SK-N-SH treated with all-trans-retinoic acid at 6 μM for 48 hours (cell line): ENCODE results near the gene PCDHGB5.

Experiments used
- ATAC-seq: fragments of 200-7000 bp; cut with Tn5 transposase; 3 replicates; pipeline ENCODE4 v1.9.1; 2020; ENCODE audit warnings: mild to moderate bottlenecking, moderate library complexity
- ARNTL ChIP-seq: fragments of 450-650 bp; formaldehyde crosslinking; IDR thresholded peaks from 2 replicates; pipeline ENCODE4 v1.5.0; 2020; ENCODE audit warnings: low read depth, mild to moderate bottlenecking, moderate library complexity, borderline replicate concordance
- BACH2 ChIP-seq: fragments of 250-450 bp; sonication (Bioruptor Pico); IDR thresholded peaks from 2 replicates; pipeline ENCODE4 v1.9.0; 2021; ENCODE audit warnings: mild to moderate bottlenecking, borderline replicate concordance
- CSDC2 ChIP-seq: fragments of 250-450 bp; sonication (Bioruptor Pico); IDR thresholded peaks from 2 replicates; pipeline ENCODE4 v1.5.0; 2020; ENCODE audit warnings: mild to moderate bottlenecking, moderate library complexity
- GLIS3 ChIP-seq: fragments of 250-450 bp; sonication (Bioruptor Pico); IDR thresholded peaks from 2 replicates; pipeline ENCODE4 v1.5.0; 2020; ENCODE audit warnings: mild to moderate bottlenecking, moderate library complexity
- OSR1 ChIP-seq: fragments of 250-450 bp; sonication (Bioruptor Pico); IDR thresholded peaks from 2 replicates; pipeline ENCODE4 v1.8.0; 2022; ENCODE audit warnings: moderate library complexity, mild to moderate bottlenecking, inconsistent platforms
- PPARA ChIP-seq: fragments of 250-450 bp; sonication (Bioruptor Pico); IDR thresholded peaks from 2 replicates; pipeline ENCODE4 v1.5.0; 2020; ENCODE audit warnings: mild to moderate bottlenecking, borderline replicate concordance
- RARB ChIP-seq: fragments of 250-450 bp; sonication (Bioruptor Pico); IDR thresholded peaks from 2 replicates; pipeline ENCODE4 v1.8.0; 2021; ENCODE audit warnings: mild to moderate bottlenecking, moderate library complexity
- TCF4 ChIP-seq: fragments of 250-450 bp; sonication (Bioruptor Pico); IDR thresholded peaks from 2 replicates; pipeline ENCODE4 v1.8.0; 2021; ENCODE audit warnings: mild to moderate bottlenecking, moderate library complexity, borderline replicate concordance
- ZC3H10 ChIP-seq: fragments of 250-450 bp; sonication (Bioruptor Pico); IDR thresholded peaks from 2 replicates; pipeline ENCODE4 v1.5.1; 2021; ENCODE audit warnings: mild to moderate bottlenecking, moderate library complexity
- ZNF70 ChIP-seq: fragments of 450-650 bp; formaldehyde crosslinking; IDR thresholded peaks from 2 replicates; pipeline ENCODE4 v1.5.0; 2020; ENCODE audit warnings: mild to moderate bottlenecking, moderate library complexity
- ZNF8 ChIP-seq: fragments of 450-650 bp; formaldehyde crosslinking; IDR thresholded peaks from 2 replicates; pipeline ENCODE4 v1.5.0; 2020; ENCODE audit warnings: mild to moderate bottlenecking, moderate library complexity
- TF ChIP-seq, protein P1 (sequence below): fragments of 250-450 bp; sonication (Bioruptor Pico); IDR thresholded peaks from 2 replicates; pipeline ENCODE4 v1.5.1; 2020; ENCODE audit warnings: low read depth, mild to moderate bottlenecking, moderate library complexity
- TF ChIP-seq, protein P2 (sequence below): fragments of 250-450 bp; sonication (Bioruptor Pico); IDR thresholded peaks from 2 replicates; pipeline ENCODE4 v1.5.1; 2021; ENCODE audit warnings: mild to moderate bottlenecking, moderate library complexity
- TF ChIP-seq, protein P3 (sequence below): fragments of 250-450 bp; sonication (Bioruptor Pico); IDR thresholded peaks from 2 replicates; pipeline ENCODE4 v1.8.0; 2021; ENCODE audit warnings: low read depth, mild to moderate bottlenecking, moderate library complexity, borderline replicate concordance
- TF ChIP-seq, protein P4 (sequence below): fragments of 250-450 bp; sonication (Bioruptor Pico); IDR thresholded peaks from 2 replicates; pipeline ENCODE4 v1.8.0; 2020; ENCODE audit warnings: mild to moderate bottlenecking, moderate library complexity, borderline replicate concordance

Gene PCDHGB5

DNA sequence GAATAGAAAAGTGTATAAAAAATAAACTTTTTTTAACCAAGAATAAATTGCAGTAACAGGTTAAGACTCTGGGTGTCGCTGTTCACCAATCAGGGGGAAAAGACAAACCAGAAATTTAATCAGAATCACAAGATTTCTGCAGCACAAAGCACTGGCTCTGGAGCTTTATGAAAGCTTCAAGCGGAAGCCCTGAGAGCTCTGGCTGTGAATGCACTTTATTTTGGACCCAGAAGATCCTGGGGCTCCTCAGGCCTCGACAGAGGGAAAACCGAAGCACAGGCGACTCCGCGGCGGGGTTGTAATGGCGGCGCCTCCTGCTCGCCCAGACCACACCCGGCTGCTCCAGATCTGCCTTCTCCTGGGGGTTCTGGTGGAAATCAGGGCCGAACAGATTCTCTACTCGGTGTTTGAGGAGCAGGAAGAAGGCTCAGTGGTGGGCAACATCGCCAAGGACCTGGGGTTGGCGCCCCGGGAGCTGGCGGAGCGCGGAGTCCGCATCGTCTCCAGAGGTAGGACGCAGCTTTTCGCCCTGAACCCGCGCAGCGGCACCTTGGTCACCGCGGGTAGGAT lies 42.8 kb upstream of the PCDHGB5 start, which contains the start of gene PCDHGA4:
Gene PCDHGA4, plus strand, starts transcription at position 122 of the 570 bp plus-strand sequence. Its CDS starts 87 bp downstream, at position 209.
- no peak for ATAC-seq
- no peak for TF ChIP-seq ARNTL (CRISPR knock-in tag)
- TF ChIP-seq, protein P1, sequence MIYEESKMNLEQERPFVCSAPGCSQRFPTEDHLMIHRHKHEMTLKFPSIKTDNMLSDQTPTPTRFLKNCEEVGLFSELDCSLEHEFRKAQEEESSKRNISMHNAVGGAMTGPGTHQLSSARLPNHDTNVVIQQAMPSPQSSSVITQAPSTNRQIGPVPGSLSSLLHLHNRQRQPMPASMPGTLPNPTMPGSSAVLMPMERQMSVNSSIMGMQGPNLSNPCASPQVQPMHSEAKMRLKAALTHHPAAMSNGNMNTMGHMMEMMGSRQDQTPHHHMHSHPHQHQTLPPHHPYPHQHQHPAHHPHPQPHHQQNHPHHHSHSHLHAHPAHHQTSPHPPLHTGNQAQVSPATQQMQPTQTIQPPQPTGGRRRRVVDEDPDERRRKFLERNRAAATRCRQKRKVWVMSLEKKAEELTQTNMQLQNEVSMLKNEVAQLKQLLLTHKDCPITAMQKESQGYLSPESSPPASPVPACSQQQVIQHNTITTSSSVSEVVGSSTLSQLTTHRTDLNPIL (CRISPR knock-in tag) = no peak
- TF ChIP-seq, protein P2, sequence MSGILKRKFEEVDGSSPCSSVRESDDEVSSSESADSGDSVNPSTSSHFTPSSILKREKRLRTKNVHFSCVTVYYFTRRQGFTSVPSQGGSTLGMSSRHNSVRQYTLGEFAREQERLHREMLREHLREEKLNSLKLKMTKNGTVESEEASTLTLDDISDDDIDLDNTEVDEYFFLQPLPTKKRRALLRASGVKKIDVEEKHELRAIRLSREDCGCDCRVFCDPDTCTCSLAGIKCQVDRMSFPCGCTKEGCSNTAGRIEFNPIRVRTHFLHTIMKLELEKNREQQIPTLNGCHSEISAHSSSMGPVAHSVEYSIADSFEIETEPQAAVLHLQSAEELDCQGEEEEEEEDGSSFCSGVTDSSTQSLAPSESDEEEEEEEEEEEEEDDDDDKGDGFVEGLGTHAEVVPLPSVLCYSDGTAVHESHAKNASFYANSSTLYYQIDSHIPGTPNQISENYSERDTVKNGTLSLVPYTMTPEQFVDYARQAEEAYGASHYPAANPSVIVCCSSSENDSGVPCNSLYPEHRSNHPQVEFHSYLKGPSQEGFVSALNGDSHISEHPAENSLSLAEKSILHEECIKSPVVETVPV (CRISPR knock-in tag) = no peak
- TF ChIP-seq, protein P3, sequence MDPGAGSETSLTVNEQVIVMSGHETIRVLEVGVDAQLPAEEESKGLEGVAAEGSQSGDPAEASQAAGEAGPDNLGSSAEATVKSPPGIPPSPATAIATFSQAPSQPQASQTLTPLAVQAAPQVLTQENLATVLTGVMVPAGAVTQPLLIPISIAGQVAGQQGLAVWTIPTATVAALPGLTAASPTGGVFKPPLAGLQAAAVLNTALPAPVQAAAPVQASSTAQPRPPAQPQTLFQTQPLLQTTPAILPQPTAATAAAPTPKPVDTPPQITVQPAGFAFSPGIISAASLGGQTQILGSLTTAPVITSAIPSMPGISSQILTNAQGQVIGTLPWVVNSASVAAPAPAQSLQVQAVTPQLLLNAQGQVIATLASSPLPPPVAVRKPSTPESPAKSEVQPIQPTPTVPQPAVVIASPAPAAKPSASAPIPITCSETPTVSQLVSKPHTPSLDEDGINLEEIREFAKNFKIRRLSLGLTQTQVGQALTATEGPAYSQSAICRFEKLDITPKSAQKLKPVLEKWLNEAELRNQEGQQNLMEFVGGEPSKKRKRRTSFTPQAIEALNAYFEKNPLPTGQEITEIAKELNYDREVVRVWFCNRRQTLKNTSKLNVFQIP (CRISPR knock-in tag) = no peak

- no peak for ATAC-seq
- TF ChIP-seq CSDC2 (CRISPR knock-in tag) (no peak), ZNF8 (CRISPR knock-in tag) (no peak), BACH2 (no peak), OSR1 (CRISPR knock-in tag) (no peak), RARB (CRISPR knock-in tag) (no peak), ARNTL (CRISPR knock-in tag) (no peak), TCF4 (CRISPR knock-in tag) (no peak), GLIS3 (no peak), PPARA (CRISPR knock-in tag) (no peak), ZC3H10 (CRISPR knock-in tag) (no peak), ZNF70 (CRISPR knock-in tag) (no peak)
- TF ChIP-seq, protein P1 (CRISPR knock-in tag) = no peak
- TF ChIP-seq, protein P4, sequence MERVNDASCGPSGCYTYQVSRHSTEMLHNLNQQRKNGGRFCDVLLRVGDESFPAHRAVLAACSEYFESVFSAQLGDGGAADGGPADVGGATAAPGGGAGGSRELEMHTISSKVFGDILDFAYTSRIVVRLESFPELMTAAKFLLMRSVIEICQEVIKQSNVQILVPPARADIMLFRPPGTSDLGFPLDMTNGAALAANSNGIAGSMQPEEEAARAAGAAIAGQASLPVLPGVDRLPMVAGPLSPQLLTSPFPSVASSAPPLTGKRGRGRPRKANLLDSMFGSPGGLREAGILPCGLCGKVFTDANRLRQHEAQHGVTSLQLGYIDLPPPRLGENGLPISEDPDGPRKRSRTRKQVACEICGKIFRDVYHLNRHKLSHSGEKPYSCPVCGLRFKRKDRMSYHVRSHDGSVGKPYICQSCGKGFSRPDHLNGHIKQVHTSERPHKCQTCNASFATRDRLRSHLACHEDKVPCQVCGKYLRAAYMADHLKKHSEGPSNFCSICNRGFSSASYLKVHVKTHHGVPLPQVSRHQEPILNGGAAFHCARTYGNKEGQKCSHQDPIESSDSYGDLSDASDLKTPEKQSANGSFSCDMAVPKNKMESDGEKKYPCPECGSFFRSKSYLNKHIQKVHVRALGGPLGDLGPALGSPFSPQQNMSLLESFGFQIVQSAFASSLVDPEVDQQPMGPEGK (CRISPR knock-in tag) = no peak
- TF ChIP-seq, protein P3 (CRISPR knock-in tag) = no peak
Observed at GRCh38 chr5:141355641-141356040, 42.1 kb upstream of the PCDHGB5 start.

GRCh38 chr5:141356133-141356532 lies 41.6 kb upstream of the PCDHGB5 start:
- no peak for ATAC-seq
- TF ChIP-seq, protein P2 (CRISPR knock-in tag) = no peak
- TF ChIP-seq, protein P1 (CRISPR knock-in tag) = no peak
- no peak for TF ChIP-seq BACH2
- no peak for TF ChIP-seq ZC3H10 (CRISPR knock-in tag)
- no peak for TF ChIP-seq ZNF8 (CRISPR knock-in tag)
